Measurements from ENCODE around the gene APOO.

- TF ChIP-seq CTCF (optimal IDR thresholded peaks at IDR 0.05 in 1 of 3, IDR thresholded peaks at IDR 0.05 in 1 of 3, conservative IDR thresholded peaks at IDR 0.05 in 1 of 3; ENCODE audit: extremely low read depth in 1 of 3, insufficient read depth in 2 of 3, low read length in 3 of 3) = no peak
- no peak for TF ChIP-seq EZH2 (IDR thresholded peaks at IDR 0.05; ENCODE audit: low read length)
Observed at GRCh38 chrX:23935106-23935505, 27.4 kb upstream of the APOO start.
